OCI-LY3 (cell line): ENCODE data around the gene SNX10.

ENCODE experiments used
- EZH2phosphoT487 ChIP-seq: fragments of 200-600 bp; shearing (Covaris generic); IDR thresholded peaks from 2 replicates; pipeline ENCODE4 v1.6.1; 2018; ENCODE audit warnings: antibody characterized with exemption, mixed run types, low read depth
- TF ChIP-seq, protein P1 (sequence below): fragments of 200-600, 300-600 bp; sonication (generic); IDR thresholded peaks from 2 replicates; pipeline ENCODE4 v1.5.1; 2014; ENCODE audit warnings: antibody characterized with exemption, low read length, low read depth

DNA sequence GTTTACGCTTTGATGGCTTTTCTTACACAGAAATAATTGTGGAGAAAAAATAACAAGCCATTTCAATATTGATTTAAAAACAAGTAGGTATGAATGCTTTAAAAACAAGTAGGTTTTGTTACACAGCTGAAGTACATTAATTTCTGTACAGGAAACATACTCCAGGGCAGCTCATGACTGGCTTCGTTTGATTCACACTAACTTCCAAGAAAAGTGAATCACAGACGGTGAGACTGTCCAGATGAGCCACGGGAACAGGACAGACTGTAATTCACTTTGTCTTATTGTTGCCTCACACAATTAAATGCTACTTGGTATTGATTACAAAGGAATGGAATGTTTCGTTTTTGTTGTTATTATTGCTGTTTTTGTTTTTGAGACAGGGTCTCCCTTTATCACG is 26.6 kb upstream of the SNX10 start:
- TF ChIP-seq, protein P1, sequence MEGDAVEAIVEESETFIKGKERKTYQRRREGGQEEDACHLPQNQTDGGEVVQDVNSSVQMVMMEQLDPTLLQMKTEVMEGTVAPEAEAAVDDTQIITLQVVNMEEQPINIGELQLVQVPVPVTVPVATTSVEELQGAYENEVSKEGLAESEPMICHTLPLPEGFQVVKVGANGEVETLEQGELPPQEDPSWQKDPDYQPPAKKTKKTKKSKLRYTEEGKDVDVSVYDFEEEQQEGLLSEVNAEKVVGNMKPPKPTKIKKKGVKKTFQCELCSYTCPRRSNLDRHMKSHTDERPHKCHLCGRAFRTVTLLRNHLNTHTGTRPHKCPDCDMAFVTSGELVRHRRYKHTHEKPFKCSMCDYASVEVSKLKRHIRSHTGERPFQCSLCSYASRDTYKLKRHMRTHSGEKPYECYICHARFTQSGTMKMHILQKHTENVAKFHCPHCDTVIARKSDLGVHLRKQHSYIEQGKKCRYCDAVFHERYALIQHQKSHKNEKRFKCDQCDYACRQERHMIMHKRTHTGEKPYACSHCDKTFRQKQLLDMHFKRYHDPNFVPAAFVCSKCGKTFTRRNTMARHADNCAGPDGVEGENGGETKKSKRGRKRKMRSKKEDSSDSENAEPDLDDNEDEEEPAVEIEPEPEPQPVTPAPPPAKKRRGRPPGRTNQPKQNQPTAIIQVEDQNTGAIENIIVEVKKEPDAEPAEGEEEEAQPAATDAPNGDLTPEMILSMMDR: no peak
- no peak for TF ChIP-seq EZH2phosphoT487
